WTC11 (cell line): ENCODE data around the gene C17orf50. TPM values are rescaled to one million over a fixed set of nuclear protein-coding genes. Genes with fewer than 3 reads are reported as not detected.

Experiments used
- ATAC-seq: fragments of 200-7000 bp; cut with Tn5 transposase; 2 replicates; pipeline ENCODE4 v1.10.0; 2021; ENCODE audit warnings: mild to moderate bottlenecking, moderate library complexity
- CTCF ChIA-PET: fragments of 300-600 bp; sonication (Branson Sonifier 250); formaldehyde crosslinking; loops from one replicate; lab custom pipeline; 2021; ENCODE audit warnings: antibody characterized with exemption; lab: Charles Lee
- POLR2A ChIA-PET: fragments of 350-600 bp; sonication (Branson Sonifier 250); formaldehyde crosslinking; loops from one replicate; lab custom pipeline; 2021; ENCODE audit warnings: antibody characterized with exemption; lab: Charles Lee
- DNase-seq: peaks from one replicate; pipeline ENCODE4 v3.0.0; 2021; ENCODE audit warnings: low spot score
- H3K27ac Mint-ChIP-seq: 2 replicates; pipeline ENCODE4 v1.8.0; 2021; ENCODE audit warnings: mixed read lengths
- H3K27me3 Mint-ChIP-seq: 2 replicates; pipeline ENCODE4 v1.8.0; 2021; ENCODE audit warnings: low read depth, mild to moderate bottlenecking, moderate library complexity, mixed read lengths
- H3K36me3 Mint-ChIP-seq: 2 replicates; pipeline ENCODE4 v1.8.0; 2021; ENCODE audit warnings: mixed read lengths
- H3K4me1 Mint-ChIP-seq: 2 replicates; pipeline ENCODE4 v1.8.0; 2022; ENCODE audit warnings: mixed read lengths
- H3K4me3 Mint-ChIP-seq: 2 replicates; pipeline ENCODE4 v1.8.0; 2021; ENCODE audit warnings: mild to moderate bottlenecking, moderate library complexity, mixed read lengths
- H3K9me3 Mint-ChIP-seq: 2 replicates; pipeline ENCODE4 v1.8.0; 2021; ENCODE audit warnings: mixed read lengths
- AR ChIP-seq: fragments of 250-450 bp; sonication (Bioruptor Pico); IDR thresholded peaks from 2 replicates; pipeline ENCODE4 v1.9.0; 2021; ENCODE audit warnings: mild to moderate bottlenecking
- ATF6 ChIP-seq: sonication (generic); formaldehyde crosslinking; IDR thresholded peaks from 2 replicates; pipeline ENCODE4 v1.8.1; 2023; ENCODE audit warnings: mild to moderate bottlenecking, missing genetic modification reagents
- CBFB ChIP-seq: sonication (generic); formaldehyde crosslinking; IDR thresholded peaks from 2 replicates; pipeline ENCODE4 v1.8.1; 2022; ENCODE audit warnings: mild to moderate bottlenecking, low read depth, missing genetic modification reagents
- ESRRA ChIP-seq: sonication (generic); formaldehyde crosslinking; IDR thresholded peaks from 2 replicates; pipeline ENCODE4 v1.8.1; 2022; ENCODE audit warnings: mild to moderate bottlenecking, missing genetic modification reagents, borderline replicate concordance
- ETV6 ChIP-seq: sonication (generic); formaldehyde crosslinking; IDR thresholded peaks from 2 replicates; pipeline ENCODE4 v1.8.1; 2022; ENCODE audit warnings: mild to moderate bottlenecking, missing genetic modification reagents
- MXD4 ChIP-seq: fragments of 250-450 bp; sonication (Bioruptor Pico); IDR thresholded peaks from 2 replicates; pipeline ENCODE4 v1.8.0; 2021; ENCODE audit warnings: mild to moderate bottlenecking, moderate library complexity, borderline replicate concordance
- NR1H2 ChIP-seq: sonication (generic); formaldehyde crosslinking; IDR thresholded peaks from 2 replicates; pipeline ENCODE4 v1.9.0; 2021; ENCODE audit warnings: mild to moderate bottlenecking, moderate library complexity, missing genetic modification reagents
- NR3C1 ChIP-seq: sonication (generic); formaldehyde crosslinking; conservative IDR thresholded peaks from 2 replicates; pipeline ENCODE4 v1.8.1; 2023; ENCODE audit warnings: low read depth, mild to moderate bottlenecking, missing genetic modification reagents
- RELA ChIP-seq: sonication (generic); formaldehyde crosslinking; IDR thresholded peaks from 2 replicates; pipeline ENCODE4 v1.8.1; 2022; ENCODE audit warnings: missing genetic modification reagents, mild to moderate bottlenecking, borderline replicate concordance
- RORB ChIP-seq: fragments of 250-450 bp; sonication (Bioruptor Pico); IDR thresholded peaks from 2 replicates; pipeline ENCODE4 v1.9.0; 2021; ENCODE audit warnings: mild to moderate bottlenecking
- SMAD4 ChIP-seq: sonication (generic); formaldehyde crosslinking; IDR thresholded peaks from 2 replicates; pipeline ENCODE4 v1.8.0; 2022; ENCODE audit warnings: mild to moderate bottlenecking, missing genetic modification reagents
- SP1 ChIP-seq: sonication (generic); formaldehyde crosslinking; conservative IDR thresholded peaks from 2 replicates; pipeline ENCODE4 v1.8.1; 2022; ENCODE audit warnings: missing genetic modification reagents
- USF2 ChIP-seq: sonication (generic); formaldehyde crosslinking; IDR thresholded peaks from 2 replicates; pipeline ENCODE4 v1.8.1; 2023; ENCODE audit warnings: mild to moderate bottlenecking, missing genetic modification reagents, moderate library complexity
- ZNF317 ChIP-seq: sonication (generic); formaldehyde crosslinking; IDR thresholded peaks from 2 replicates; pipeline ENCODE4 v1.8.1; 2023; ENCODE audit warnings: low read depth, mild to moderate bottlenecking, moderate library complexity, missing genetic modification reagents, borderline replicate concordance
- ZNF423 ChIP-seq: fragments of 250-450 bp; sonication (Bioruptor Pico); IDR thresholded peaks from 2 replicates; pipeline ENCODE4 v2.1.2; 2022; ENCODE audit warnings: mild to moderate bottlenecking, moderate library complexity
- total RNA-seq: library from RNA; stranded (reverse); gene quantifications from 3 replicates; pipeline ENCODE4 v1.2.3, GENCODE V29; 2021
- TF ChIP-seq, protein P1 (sequence below): sonication (generic); formaldehyde crosslinking; IDR thresholded peaks from 2 replicates; pipeline ENCODE4 v1.8.1; 2022; ENCODE audit warnings: missing genetic modification reagents, borderline replicate concordance
- TF ChIP-seq, protein P2 (sequence below): fragments of 250-450 bp; sonication (Bioruptor Pico); IDR thresholded peaks from 2 replicates; pipeline ENCODE4 v2.1.2; 2022; ENCODE audit warnings: mild to moderate bottlenecking, moderate library complexity
- TF ChIP-seq, protein P3 (sequence below): fragments of 250-450 bp; sonication (Bioruptor Pico); IDR thresholded peaks from 2 replicates; pipeline ENCODE4 v1.9.0; 2021; ENCODE audit warnings: mild to moderate bottlenecking

The C17orf50 gene
- total RNA-seq, 1 experiment from 2014 or later = 0.35 TPM

DNA sequence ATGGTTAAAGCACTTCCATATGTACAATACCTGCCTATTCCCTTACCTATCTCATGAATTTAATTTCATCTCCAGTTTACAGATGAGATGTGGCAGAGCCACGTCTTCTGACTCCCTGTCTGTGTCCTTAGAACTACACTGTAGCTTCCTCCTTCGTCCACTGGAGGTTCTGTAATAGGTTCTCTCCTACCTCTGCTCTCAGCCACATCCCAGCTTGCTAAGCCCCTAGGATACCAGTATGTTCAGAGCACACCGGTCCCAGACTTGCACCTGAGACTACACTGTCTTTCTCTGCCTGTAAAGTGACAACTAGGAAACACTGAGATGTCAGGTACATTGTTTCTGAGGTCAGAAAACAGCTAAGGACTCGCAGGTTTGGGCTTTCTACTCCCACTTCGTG is 33.1 kb upstream of the C17orf50 start:
- H3K27ac Mint-ChIP-seq = peak overlapping the region; percentile 5; the same call in 1 of the 2 replicates
- CTCF ChIA-PET = interaction anchor here (0.8 to 8.1 kb wide), 8 partner anchors 17 to 131 kb away, joined by 3 to 85 read pairs (median 4); no protein-coding TSS in a partner anchor
- H3K9me3 Mint-ChIP-seq = no peaks in the 10 kb centered on the region
- TF ChIP-seq RELA (CRISPR knock-in tag) (no peak), MXD4 (CRISPR knock-in tag) (no peak), ATF6 (CRISPR knock-in tag) (no peak), ZNF317 (CRISPR knock-in tag) (no peak)
- H3K4me1 Mint-ChIP-seq = peaks cover 49% of the 10 kb centered on the region
- ATAC-seq = no peak
- H3K4me3 Mint-ChIP-seq = no peak overlapping the region
- POLR2A ChIA-PET = interaction anchor here (0.5 kb wide), 1 partner anchor 160 kb away, joined by 4 read pairs; no protein-coding TSS in a partner anchor
- DNase-seq = no peak
- H3K27me3 Mint-ChIP-seq = peaks cover 16% of the 10 kb centered on the region
- peaks cover 26% of the 10 kb centered on the region for H3K36me3 Mint-ChIP-seq

DNA sequence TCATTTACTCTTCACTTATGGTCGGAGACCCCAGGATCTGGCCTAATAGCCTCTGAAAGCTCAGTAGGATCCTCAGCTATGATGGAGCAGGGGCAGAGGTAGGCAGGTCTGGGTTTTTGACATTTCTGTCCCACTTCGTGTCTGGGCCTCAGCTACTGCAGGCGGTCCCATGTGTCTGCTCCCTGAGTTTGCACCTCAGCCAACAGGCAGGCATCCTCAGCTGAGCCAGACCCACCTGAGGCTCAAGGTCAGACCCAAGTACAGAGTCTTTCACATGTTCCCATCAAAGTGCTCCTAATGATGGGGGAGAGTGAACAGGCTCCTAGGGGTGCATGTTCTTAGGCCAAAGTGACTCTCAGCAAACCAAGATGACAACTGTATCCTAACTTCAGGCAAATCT is 32.1 kb upstream of the C17orf50 start:
- peaks cover 51% of the 10 kb centered on the region for H3K4me1 Mint-ChIP-seq
- POLR2A ChIA-PET = no interaction called here
- CTCF ChIA-PET = interaction anchor here (0.8 to 8.1 kb wide), 5 partner anchors 19 to 132 kb away, joined by 3 to 85 read pairs (median 3); no protein-coding TSS in a partner anchor

More for the DNA sequence above, 32.1 kb upstream of the C17orf50 start:
- H3K4me3 Mint-ChIP-seq = no peak overlapping the region
- no peaks in the 10 kb centered on the region for H3K9me3 Mint-ChIP-seq
- H3K36me3 Mint-ChIP-seq = peaks cover 24% of the 10 kb centered on the region
- ATAC-seq = no peak
- peaks cover 16% of the 10 kb centered on the region for H3K27me3 Mint-ChIP-seq
- no peak for DNase-seq
- TF ChIP-seq, protein P1, sequence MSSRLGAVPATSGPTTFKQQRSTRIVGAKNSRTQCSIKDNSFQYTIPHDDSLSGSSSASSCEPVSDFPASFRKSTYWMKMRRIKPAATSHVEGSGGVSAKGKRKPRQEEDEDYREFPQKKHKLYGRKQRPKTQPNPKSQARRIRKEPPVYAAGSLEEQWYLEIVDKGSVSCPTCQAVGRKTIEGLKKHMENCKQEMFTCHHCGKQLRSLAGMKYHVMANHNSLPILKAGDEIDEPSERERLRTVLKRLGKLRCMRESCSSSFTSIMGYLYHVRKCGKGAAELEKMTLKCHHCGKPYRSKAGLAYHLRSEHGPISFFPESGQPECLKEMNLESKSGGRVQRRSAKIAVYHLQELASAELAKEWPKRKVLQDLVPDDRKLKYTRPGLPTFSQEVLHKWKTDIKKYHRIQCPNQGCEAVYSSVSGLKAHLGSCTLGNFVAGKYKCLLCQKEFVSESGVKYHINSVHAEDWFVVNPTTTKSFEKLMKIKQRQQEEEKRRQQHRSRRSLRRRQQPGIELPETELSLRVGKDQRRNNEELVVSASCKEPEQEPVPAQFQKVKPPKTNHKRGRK (CRISPR knock-in tag) = no peak
- TF ChIP-seq ZNF423 (CRISPR knock-in tag) (no peak), RORB (CRISPR knock-in tag) (no peak), USF2 (CRISPR knock-in tag) (no peak), AR (CRISPR knock-in tag) (no peak), ETV6 (CRISPR knock-in tag) (no peak), ESRRA (CRISPR knock-in tag) (no peak), SMAD4 (CRISPR knock-in tag) (no peak), NR3C1 (no peak), RELA (CRISPR knock-in tag) (no peak), CBFB (CRISPR knock-in tag) (no peak), NR1H2 (no peak), SP1 (no peak)
- TF ChIP-seq, protein P2, sequence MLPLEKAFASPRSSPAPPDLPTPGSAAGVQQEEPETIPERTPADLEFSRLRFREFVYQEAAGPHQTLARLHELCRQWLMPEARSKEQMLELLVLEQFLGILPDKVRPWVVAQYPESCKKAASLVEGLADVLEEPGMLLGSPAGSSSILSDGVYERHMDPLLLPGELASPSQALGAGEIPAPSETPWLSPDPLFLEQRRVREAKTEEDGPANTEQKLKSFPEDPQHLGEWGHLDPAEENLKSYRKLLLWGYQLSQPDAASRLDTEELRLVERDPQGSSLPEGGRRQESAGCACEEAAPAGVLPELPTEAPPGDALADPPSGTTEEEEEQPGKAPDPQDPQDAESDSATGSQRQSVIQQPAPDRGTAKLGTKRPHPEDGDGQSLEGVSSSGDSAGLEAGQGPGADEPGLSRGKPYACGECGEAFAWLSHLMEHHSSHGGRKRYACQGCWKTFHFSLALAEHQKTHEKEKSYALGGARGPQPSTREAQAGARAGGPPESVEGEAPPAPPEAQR (CRISPR knock-in tag) = no peak
- TF ChIP-seq, protein P3, sequence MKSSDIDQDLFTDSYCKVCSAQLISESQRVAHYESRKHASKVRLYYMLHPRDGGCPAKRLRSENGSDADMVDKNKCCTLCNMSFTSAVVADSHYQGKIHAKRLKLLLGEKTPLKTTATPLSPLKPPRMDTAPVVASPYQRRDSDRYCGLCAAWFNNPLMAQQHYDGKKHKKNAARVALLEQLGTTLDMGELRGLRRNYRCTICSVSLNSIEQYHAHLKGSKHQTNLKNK (CRISPR knock-in tag) = no peak
- H3K27ac Mint-ChIP-seq = no peak overlapping the region
